ENCODE measurements around the gene TLE3.
"Not testable (repeated sequence)": the region's sequence is repeated elsewhere in the genome, so short reads cannot be mapped to it uniquely, and the experiment has no call there.

The TLE3 gene

GRCh38 chr15:70126362-70126761 lies 28.6 kb upstream of the TLE3 start:
- DNase-seq (ENCODE audit: low read depth): no peak

GRCh38 chr15:70125605-70126004 lies 27.9 kb upstream of the TLE3 start:
- no peak for DNase-seq (ENCODE audit: low read depth)

GRCh38 chr15:70121624-70122302 lies 24.0 kb upstream of the TLE3 start:
- DNase-seq (ENCODE audit: low read depth): no peak

- no peak for DNase-seq (ENCODE audit: low read depth)
Observed at GRCh38 chr15:70120958-70121623, 23.4 kb upstream of the TLE3 start.

- no peak for DNase-seq (ENCODE audit: low read depth)
Observed at GRCh38 chr15:70119911-70120508, 22.3 kb upstream of the TLE3 start.

GRCh38 chr15:70118599-70118998 lies 20.9 kb upstream of the TLE3 start:
- DNase-seq (ENCODE audit: low read depth): no peak

GRCh38 chr15:70116317-70116716 lies 18.6 kb upstream of the TLE3 start:
- no peak for DNase-seq (ENCODE audit: low read depth)

GRCh38 chr15:70114221-70114620 lies 16.5 kb upstream of the TLE3 start:
- no peak for DNase-seq (ENCODE audit: low read depth)

GRCh38 chr15:70113304-70113700 lies 15.6 kb upstream of the TLE3 start:
- no peak for DNase-seq (ENCODE audit: low read depth)

GRCh38 chr15:70112572-70113303 lies 15.0 kb upstream of the TLE3 start:
- DNase-seq (ENCODE audit: low read depth): not testable (repeated sequence)

- DNase-seq (ENCODE audit: low read depth): no peak
Observed at GRCh38 chr15:70112074-70112395, 14.3 kb upstream of the TLE3 start.

GRCh38 chr15:70111203-70112073 lies 13.7 kb upstream of the TLE3 start:
- no peak for DNase-seq (ENCODE audit: low read depth)

- DNase-seq (ENCODE audit: low read depth): no peak
Observed at GRCh38 chr15:70109978-70110377, 12.3 kb upstream of the TLE3 start.

GRCh38 chr15:70109531-70109930 lies 11.8 kb upstream of the TLE3 start:
- DNase-seq (ENCODE audit: low read depth): no peak

GRCh38 chr15:70103880-70104626 lies 6.3 kb upstream of the TLE3 start:
- DNase-seq (ENCODE audit: low read depth): no peak

GRCh38 chr15:70102827-70103226 lies 5.1 kb upstream of the TLE3 start:
- no peak for DNase-seq (ENCODE audit: low read depth)

GRCh38 chr15:70101459-70102113 lies 3.9 kb upstream of the TLE3 start:
- no peak for DNase-seq (ENCODE audit: low read depth)

GRCh38 chr15:70100474-70101341 lies 3.0 kb upstream of the TLE3 start:
- DNase-seq (ENCODE audit: low read depth): peak; percentile 61

- DNase-seq (ENCODE audit: low read depth): no peak
Observed at GRCh38 chr15:70099967-70100473, 2.3 kb upstream of the TLE3 start.

All from activated T-cell treated with anti-CD3 and anti-CD28 coated beads for 48 hours (primary cell).